Activated CD4-positive, alpha-beta T cell treated with anti-CD3 and anti-CD28 coated beads, Interleukin-2, amount 10 ng/mL, durations not matched to agents 24 days and 14 days (primary cell): ENCODE data around the gene CDRT4. TPM values are rescaled to one million over a fixed set of nuclear protein-coding genes. Genes with fewer than 3 reads are reported as not detected.

ENCODE experiments used
- DNase-seq: peaks from one replicate; pipeline ENCODE4 v3.0.0; 2022
- H3K27ac Mint-ChIP-seq: one replicate; pipeline ENCODE4 v1.8.0; 2022; ENCODE audit warnings: mild to moderate bottlenecking, mixed read lengths
- H3K27me3 Mint-ChIP-seq: one replicate; pipeline ENCODE4 v1.8.0; 2022; ENCODE audit warnings: mixed read lengths
- H3K36me3 Mint-ChIP-seq: one replicate; pipeline ENCODE4 v1.8.0; 2022; ENCODE audit warnings: low read depth, mild to moderate bottlenecking, mixed read lengths
- H3K4me1 Mint-ChIP-seq: one replicate; pipeline ENCODE4 v1.8.0; 2021; ENCODE audit warnings: mixed read lengths
- H3K4me3 Mint-ChIP-seq: one replicate; pipeline ENCODE4 v1.8.0; 2022; ENCODE audit warnings: mild to moderate bottlenecking, moderate library complexity, mixed read lengths
- H3K9me3 Mint-ChIP-seq: one replicate; pipeline ENCODE4 v1.8.0; 2021; ENCODE audit warnings: mixed read lengths
- intact Hi-C: fragments of 100-400 bp; cut with micrococcal nuclease; formaldehyde crosslinking; loops from one replicate; pipeline ENCODE4 v1.15.1; 2023
- total RNA-seq: library from RNA; stranded (reverse); gene quantifications from 2 replicates; pipeline ENCODE4 v1.2.3, GENCODE V29; 2022

Gene CDRT4
- total RNA-seq, 1 donor from 2014 or later: 0.79 TPM

DNA sequence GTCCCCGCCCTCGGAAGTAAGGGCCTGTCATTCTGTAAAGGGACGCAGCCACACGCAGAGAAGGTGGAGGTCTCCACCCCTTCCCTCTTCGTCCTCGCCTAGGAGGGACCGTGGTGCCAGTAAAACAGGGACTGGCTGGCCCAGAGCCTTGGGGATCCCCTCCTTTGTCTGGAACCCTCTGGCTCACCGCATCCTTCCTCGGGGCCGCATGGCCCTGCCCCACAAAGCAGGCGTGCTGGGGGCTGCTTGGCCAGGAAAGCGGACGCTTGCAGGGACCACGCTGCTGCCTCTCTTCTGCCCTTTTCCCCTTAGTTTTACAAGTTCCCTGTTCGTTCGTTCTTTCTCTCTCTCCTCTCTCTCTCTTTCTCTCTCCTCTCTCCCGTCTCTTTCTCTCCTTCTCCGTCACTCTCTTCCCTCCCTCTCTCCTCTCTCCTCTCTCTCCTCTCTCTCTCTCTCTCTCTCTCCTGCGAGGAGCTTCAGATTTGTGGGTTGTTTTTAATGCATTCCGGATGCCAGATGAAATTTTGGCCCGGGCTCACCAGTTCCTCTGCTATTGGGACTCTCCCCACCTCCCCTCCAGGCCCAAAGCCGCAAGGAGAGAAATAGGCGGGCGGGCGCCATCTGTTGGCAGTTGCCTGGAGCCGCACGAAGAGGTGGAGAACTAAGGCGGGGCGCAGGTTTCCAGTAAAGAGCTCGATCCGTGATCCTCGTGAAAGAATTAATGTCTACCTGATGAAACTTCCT, 35.1 kb upstream of the CDRT4 start:
- intact Hi-C loops: loop anchor here (1.0 kb wide), 1 partner anchor 242 kb away; no protein-coding TSS in a partner anchor
- H3K36me3 Mint-ChIP-seq: peaks cover 15% of the 10 kb centered on the region
- no peaks in the 10 kb centered on the region for H3K9me3 Mint-ChIP-seq
- H3K27ac Mint-ChIP-seq: no peak overlapping the region
- H3K27me3 Mint-ChIP-seq: no peaks in the 10 kb centered on the region
- H3K4me3 Mint-ChIP-seq: no peak overlapping the region
- H3K4me1 Mint-ChIP-seq: peaks cover 7% of the 10 kb centered on the region
- peak; percentile 90 for DNase-seq

DNA sequence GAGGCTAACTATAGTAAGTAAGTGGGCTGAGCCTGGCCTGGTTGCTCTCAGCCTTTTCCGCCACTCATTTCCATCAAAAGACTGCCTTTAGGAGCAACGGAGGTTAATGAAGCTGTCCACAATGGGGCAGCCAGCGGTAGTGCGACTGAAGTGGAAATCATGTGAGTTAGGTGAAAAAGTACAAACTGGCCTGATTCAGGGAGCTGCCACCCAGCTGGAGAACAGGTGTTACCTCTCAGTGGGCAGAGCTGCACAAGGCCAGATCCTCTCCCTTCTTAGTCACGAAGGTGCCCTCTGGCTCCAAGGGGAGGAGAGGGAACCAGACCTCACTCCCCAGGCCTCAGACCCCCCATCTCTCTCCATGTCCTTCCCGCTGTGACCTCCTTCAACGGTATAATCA, 34.4 kb upstream of the CDRT4 start:
- Mint-ChIP-seq H3K27ac (no peak overlapping the region), H3K27me3 (no peaks in the 10 kb centered on the region), H3K9me3 (no peaks in the 10 kb centered on the region), H3K36me3 (peaks cover 17% of the 10 kb centered on the region), H3K4me1 (peaks cover 7% of the 10 kb centered on the region), H3K4me3 (no peak overlapping the region)
- no peak for DNase-seq
- intact Hi-C loops: no loop called here

DNA sequence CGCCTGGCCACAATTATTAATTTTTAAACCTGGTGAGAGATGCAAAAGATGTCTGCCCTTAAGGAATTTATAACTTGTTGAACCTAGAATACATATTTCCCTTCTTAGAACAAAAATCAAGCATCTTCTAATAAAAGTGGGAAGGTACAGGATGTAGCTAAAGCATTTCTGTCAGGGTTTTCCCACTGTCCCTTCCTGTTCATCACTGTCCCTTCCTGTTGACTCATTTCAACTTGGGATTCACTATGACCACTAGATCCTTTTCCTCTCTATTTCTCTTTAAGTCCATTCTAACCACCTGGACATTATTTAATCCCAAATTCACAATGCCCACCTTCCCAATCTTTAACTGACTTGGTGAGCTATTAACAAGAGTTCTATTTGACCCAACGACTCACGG, 33.9 kb upstream of the CDRT4 start:
- H3K27me3 Mint-ChIP-seq: no peaks in the 10 kb centered on the region
- H3K4me3 Mint-ChIP-seq: no peak overlapping the region
- peaks cover 7% of the 10 kb centered on the region for H3K4me1 Mint-ChIP-seq
- DNase-seq: no peak
- H3K36me3 Mint-ChIP-seq: peaks cover 18% of the 10 kb centered on the region
- H3K27ac Mint-ChIP-seq: no peak overlapping the region
- intact Hi-C loops: no loop called here
- no peaks in the 10 kb centered on the region for H3K9me3 Mint-ChIP-seq

DNA sequence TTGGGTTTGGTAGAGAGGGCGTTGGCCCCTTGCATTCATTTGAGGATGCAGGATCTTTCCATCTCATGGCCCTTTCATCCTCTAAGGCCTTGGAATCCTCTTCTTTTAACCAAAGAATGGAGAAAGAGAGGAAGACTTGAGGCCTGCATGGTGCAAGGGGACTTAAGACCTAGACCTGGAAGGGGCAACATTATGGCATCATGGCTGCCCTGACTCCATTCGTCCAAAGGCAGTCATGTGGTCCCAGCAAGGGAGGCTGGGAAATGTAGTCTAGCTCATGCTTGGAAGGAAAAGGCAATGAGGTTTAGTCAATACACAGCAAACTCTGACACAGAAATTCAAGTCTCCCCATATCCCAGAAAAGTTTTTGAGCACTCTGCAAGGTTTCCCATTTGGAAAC, 30.7 kb upstream of the CDRT4 start:
- Mint-ChIP-seq H3K4me3 (no peak overlapping the region), H3K27me3 (no peaks in the 10 kb centered on the region), H3K9me3 (no peaks in the 10 kb centered on the region), H3K36me3 (peaks cover 18% of the 10 kb centered on the region), H3K4me1 (peaks cover 6% of the 10 kb centered on the region), H3K27ac (no peak overlapping the region)
- DNase-seq: no peak
- intact Hi-C loops: no loop called here

DNA sequence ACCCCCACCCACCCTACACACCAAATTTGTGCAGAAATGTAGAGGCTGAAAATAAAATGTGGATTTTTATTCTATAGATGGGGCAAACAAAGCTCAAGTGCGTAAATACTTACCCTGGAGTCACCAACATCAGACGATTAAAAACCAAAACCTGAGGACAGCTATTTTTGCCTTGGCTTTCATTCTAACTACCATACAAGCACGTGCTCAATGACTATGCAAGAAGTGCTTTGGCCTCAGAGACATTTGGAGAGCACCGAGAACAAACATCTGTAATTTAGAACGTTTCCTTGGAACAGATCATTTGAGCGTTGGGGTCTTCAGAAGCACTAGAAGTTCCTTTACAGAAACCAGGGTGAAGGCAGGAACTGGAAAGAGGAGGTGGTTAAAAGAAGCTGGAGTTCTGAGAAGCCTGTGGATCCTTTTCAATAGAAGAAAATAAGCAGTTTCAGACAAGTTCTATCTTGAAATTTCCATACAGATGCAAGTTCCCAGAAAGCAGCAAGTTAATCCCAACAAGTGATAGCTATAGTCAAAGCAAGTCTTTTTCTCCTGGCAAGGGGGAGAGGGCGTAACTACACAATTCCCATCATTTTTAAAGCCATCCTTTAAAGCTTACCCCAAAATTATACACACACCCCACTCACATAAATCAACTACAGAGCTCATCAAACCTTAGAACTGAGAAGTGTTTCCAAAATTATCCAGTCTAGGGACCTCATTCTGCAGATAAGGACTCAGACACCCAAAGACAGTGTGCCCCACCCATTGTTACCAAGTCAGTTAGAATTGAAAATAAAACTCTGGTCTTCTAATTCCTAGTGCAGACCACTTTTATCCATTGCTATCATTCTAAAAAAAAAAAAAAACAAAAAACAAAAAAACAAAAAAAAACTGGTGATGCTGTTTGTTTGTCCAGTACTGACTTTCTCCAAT, 29.6 kb upstream of the CDRT4 start:
- DNase-seq: no peak
- Mint-ChIP-seq H3K9me3 (no peaks in the 10 kb centered on the region), H3K27me3 (no peaks in the 10 kb centered on the region), H3K27ac (no peak overlapping the region), H3K36me3 (peaks cover 15% of the 10 kb centered on the region), H3K4me1 (no peaks in the 10 kb centered on the region), H3K4me3 (no peak overlapping the region)
- intact Hi-C loops: no loop called here

DNA sequence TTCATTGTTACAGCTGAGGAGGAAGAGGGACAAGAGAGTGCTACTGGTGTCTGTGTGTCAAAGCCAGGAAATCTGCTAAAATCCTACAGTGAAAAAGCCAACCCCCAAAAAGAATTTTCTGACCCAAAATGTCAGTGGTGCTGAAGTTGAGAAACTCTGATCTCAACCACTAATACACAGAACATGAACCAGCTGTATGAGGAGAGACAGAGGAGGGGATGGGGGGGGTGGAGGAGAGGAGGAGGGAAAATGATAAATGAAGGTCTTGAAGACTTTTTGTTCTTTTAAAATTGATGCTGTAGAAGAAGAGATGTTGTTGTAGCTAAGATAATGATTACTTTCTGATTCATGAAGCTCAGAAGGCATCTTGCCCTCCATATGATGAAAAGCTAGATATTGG, 27.4 kb upstream of the CDRT4 start:
- Mint-ChIP-seq H3K4me3 (no peak overlapping the region), H3K36me3 (peaks cover 7% of the 10 kb centered on the region), H3K27ac (no peak overlapping the region), H3K27me3 (no peaks in the 10 kb centered on the region), H3K9me3 (no peaks in the 10 kb centered on the region), H3K4me1 (peaks cover 9% of the 10 kb centered on the region)
- no peak for DNase-seq
- intact Hi-C loops: no loop called here

DNA sequence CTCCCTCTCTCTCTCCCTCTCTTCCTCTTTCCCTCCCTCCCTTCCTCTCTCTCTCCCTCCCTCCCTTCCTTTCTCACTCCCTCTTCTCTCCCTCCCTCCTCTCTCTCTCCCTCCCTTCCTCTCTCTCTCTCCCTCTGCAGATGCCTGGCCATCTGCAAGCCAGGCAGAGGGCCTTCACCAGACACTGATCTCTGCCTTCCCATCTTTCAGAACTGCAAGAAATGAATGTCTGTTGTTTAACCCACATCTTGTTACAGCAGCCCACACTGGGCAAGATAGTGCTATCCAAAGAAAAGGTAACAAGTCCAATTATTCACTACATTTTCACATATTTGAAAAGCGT, 26.2 kb upstream of the CDRT4 start:
- Mint-ChIP-seq H3K4me3 (no peak overlapping the region), H3K27ac (no peak overlapping the region), H3K4me1 (peaks cover 9% of the 10 kb centered on the region), H3K27me3 (no peaks in the 10 kb centered on the region), H3K9me3 (no peaks in the 10 kb centered on the region), H3K36me3 (peaks cover 7% of the 10 kb centered on the region)
- no peak for DNase-seq
- intact Hi-C loops: no loop called here

DNA sequence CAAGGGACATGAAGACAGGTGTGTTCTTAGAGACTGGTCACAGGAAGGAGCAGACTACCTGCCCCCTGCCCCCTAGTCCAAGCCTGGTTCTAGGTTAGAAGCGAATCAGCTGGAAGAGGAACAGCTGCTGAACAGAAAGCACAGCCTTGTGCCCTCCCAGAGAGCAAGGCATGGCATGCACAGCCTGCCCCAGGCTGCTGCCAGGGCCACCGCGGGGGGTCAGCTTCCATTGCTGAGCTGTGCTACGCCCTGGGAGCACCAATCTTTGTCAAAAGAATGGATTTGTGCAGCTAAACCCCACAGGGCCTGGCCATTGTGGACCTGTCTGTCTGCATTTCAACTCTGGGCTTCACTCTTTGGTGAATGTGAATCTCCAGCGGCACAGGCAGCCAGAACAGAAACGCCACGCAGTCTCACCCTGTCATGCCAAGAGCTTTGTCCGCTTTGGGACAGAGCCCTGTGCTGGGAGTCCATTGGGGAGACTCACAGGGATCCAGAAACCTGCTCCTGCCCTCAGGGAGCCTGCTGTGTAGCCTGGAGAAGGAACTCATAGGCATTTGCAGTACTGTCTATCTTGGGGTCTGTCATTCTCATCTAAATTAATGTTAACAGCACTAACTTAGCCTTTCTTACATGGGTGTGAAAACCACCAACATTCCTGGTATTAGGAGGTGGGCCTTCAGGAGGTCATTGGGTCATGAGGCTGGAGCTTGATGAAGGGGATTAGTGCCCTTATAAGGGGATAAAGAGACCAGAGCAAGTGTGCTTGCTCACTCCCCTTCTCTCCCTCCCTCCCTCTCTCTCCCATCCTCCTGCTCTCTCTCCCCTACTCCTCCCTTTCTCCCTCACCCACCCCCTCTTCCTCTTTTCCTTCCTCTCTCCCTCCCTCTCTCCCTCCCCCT, 25.6 kb upstream of the CDRT4 start:
- Mint-ChIP-seq H3K36me3 (peaks cover 5% of the 10 kb centered on the region), H3K27ac (no peak overlapping the region), H3K4me3 (no peak overlapping the region), H3K9me3 (no peaks in the 10 kb centered on the region), H3K27me3 (no peaks in the 10 kb centered on the region), H3K4me1 (peaks cover 9% of the 10 kb centered on the region)
- DNase-seq: no peak
- intact Hi-C loops: no loop called here

DNA sequence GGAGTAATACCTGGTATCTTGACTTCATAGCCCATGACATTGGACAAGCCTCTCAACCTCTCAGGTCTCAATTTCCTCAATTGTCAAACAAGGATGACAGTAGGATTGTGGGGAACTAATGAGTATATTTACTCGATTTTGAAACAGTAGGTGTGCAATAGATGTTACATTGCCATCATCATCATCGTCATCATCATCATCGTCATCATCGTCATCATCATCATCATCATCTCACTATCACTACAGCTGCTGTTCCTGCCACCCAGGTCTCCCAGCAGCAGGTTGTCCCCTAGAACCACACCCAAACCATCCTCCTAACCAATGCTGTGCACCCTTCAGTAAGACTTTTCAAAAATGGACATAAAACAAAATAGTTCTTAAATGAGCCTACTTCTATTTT, 24.8 kb upstream of the CDRT4 start:
- H3K9me3 Mint-ChIP-seq: no peaks in the 10 kb centered on the region
- peaks cover 5% of the 10 kb centered on the region for H3K36me3 Mint-ChIP-seq
- intact Hi-C loops: no loop called here
- no peaks in the 10 kb centered on the region for H3K27me3 Mint-ChIP-seq
- no peak overlapping the region for H3K4me3 Mint-ChIP-seq
- no peak for DNase-seq
- H3K27ac Mint-ChIP-seq: no peak overlapping the region
- peaks cover 9% of the 10 kb centered on the region for H3K4me1 Mint-ChIP-seq

DNA sequence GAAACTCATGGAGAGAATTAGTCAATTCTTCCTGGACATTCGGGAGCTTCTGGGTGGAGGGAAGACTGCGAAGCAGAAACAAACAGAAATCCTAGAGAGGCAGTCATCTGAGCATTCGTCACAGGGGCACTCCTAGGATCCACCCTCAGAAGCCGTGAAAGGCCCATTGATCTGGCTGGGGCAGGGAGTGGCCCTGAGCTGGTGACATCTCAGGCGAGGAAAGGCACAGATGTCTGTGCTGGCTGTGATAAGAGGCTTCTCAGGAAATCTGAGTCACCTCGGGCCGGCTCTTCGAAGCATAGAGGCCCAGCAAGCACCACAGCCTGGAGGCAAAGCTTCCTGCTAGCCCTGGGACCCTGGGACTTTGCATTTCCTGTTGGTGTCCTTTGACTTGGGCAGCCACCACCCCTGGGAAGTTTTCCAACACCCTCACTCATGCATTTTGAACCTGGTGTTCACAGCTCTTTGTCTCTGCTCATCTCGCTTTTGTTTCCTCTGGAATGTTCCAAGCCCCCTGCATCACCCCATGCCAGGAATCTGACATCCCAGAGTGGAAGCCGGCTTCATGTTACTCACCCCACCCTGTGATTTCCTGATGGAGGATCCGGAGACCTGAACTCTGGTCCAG, 23.3 kb upstream of the CDRT4 start:
- DNase-seq: peak; percentile 59
- Mint-ChIP-seq H3K9me3 (no peaks in the 10 kb centered on the region), H3K27ac (peak overlapping the region; percentile 44), H3K27me3 (no peaks in the 10 kb centered on the region), H3K36me3 (peaks cover 3% of the 10 kb centered on the region), H3K4me3 (no peak overlapping the region), H3K4me1 (peaks cover 9% of the 10 kb centered on the region)
- intact Hi-C loops: no loop called here

DNA sequence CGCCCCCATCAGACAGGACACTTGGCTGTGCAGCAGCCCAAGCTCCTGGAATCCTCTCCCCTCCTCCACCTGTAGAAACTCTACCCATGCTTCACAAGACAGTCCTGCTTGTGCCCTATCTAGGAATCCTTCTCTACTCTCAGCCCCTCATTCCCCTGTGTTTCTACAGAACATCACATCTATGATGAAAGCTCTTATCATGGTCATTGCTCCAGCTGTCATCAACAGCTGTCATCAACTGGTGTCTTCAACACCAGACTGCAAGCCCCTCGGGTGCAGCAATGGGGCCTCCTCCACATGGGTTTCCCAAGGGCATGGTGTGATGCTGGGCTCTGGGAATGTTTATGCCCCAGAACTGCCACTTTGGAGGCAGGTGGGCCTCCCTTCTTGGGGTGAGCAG, 21.1 kb upstream of the CDRT4 start:
- H3K9me3 Mint-ChIP-seq: no peaks in the 10 kb centered on the region
- no peak overlapping the region for H3K27ac Mint-ChIP-seq
- intact Hi-C loops: no loop called here
- H3K36me3 Mint-ChIP-seq: peaks cover 3% of the 10 kb centered on the region
- H3K27me3 Mint-ChIP-seq: no peaks in the 10 kb centered on the region
- H3K4me1 Mint-ChIP-seq: peaks cover 9% of the 10 kb centered on the region
- no peak for DNase-seq
- no peak overlapping the region for H3K4me3 Mint-ChIP-seq

DNA sequence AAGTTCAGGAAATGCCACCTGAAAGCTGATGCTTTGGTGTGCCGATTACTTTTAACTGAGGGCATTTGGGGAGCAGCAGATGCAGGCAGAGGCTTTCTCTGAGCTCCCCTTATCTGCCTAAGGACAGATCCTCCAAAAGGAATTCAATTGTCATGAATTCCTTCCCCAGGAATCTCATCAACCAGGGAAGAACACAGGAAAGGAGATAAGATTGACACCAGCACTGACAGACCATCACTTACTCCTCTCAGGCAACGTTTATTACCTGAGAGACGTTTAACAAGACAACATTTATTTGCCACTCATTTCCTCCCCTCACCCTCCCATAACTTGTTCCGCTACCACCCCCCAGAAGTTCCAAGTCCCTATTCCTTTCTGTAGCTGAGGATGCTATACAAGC, 17.6 kb upstream of the CDRT4 start:
- Mint-ChIP-seq H3K27ac (no peak overlapping the region), H3K4me3 (no peak overlapping the region), H3K27me3 (no peaks in the 10 kb centered on the region), H3K9me3 (no peaks in the 10 kb centered on the region), H3K36me3 (peaks cover 3% of the 10 kb centered on the region), H3K4me1 (no peaks in the 10 kb centered on the region)
- intact Hi-C loops: no loop called here
- DNase-seq: no peak

DNA sequence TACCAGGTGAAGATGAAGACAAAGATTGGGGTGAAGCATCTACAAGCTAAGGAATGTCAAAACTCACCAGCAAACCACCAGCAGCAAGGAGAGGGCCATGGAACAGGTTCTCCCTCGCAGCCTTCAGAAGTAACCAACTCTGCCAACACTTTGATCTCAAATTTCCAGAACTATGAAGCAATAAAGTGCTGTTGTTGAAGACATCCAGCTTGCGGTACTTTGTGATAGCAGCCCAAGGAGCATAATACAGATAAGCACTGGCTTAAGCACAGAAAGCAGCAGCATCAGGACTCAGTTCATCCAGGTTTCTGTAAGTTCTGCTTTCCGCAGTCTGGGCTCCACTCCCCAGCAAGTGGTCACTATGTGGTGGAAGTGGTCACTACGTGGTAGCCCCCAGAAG, 16.0 kb upstream of the CDRT4 start:
- H3K27ac Mint-ChIP-seq: no peak overlapping the region
- H3K36me3 Mint-ChIP-seq: no peaks in the 10 kb centered on the region
- H3K4me3 Mint-ChIP-seq: no peak overlapping the region
- H3K27me3 Mint-ChIP-seq: no peaks in the 10 kb centered on the region
- no peak for DNase-seq
- intact Hi-C loops: no loop called here
- H3K9me3 Mint-ChIP-seq: no peaks in the 10 kb centered on the region
- peaks cover 2% of the 10 kb centered on the region for H3K4me1 Mint-ChIP-seq
